Measurements from ENCODE around the gene USP21.

The USP21 gene

DNA sequence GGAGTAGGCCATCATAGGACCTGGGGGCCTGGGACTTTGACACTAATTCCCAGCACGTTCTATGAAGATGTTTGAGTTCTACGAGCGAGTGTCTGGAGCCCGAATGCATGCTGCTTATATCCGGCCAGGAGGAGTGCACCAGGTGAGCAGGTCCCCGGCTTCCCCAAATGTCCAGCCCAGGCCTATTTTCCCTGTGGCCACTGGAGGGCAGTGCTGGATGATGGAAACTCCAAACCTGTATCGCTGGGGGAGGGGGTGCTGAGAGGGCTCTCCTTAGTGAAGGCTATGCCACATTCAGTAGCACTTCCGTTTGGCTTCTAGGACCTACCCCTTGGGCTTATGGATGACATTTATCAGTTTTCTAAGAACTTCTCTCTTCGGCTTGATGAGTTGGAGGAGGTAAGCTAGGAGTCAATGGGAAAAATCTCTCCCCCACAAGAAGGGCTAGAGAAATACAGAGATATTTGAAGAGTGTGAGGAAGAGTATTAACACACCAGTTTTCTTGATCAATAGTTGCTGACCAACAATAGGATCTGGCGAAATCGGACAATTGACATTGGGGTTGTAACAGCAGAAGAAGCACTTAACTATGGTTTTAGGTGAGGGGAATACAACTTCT lies 50.6 kb downstream of the USP21 start:
- DNase-seq (ENCODE audit: low spot score) = peak; percentile 73
- TF ChIP-seq, protein P1, sequence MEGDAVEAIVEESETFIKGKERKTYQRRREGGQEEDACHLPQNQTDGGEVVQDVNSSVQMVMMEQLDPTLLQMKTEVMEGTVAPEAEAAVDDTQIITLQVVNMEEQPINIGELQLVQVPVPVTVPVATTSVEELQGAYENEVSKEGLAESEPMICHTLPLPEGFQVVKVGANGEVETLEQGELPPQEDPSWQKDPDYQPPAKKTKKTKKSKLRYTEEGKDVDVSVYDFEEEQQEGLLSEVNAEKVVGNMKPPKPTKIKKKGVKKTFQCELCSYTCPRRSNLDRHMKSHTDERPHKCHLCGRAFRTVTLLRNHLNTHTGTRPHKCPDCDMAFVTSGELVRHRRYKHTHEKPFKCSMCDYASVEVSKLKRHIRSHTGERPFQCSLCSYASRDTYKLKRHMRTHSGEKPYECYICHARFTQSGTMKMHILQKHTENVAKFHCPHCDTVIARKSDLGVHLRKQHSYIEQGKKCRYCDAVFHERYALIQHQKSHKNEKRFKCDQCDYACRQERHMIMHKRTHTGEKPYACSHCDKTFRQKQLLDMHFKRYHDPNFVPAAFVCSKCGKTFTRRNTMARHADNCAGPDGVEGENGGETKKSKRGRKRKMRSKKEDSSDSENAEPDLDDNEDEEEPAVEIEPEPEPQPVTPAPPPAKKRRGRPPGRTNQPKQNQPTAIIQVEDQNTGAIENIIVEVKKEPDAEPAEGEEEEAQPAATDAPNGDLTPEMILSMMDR (IDR thresholded peaks at IDR 0.05; ENCODE audit: extremely low read depth, missing control alignments) = peak; percentile 80

- DNase-seq (ENCODE audit: low spot score) = no peak
- TF ChIP-seq, protein P1 (IDR thresholded peaks at IDR 0.05; ENCODE audit: extremely low read depth, missing control alignments) = no peak
Observed at GRCh38 chr1:161214369-161214768, 55.1 kb downstream of the USP21 start.

DNA sequence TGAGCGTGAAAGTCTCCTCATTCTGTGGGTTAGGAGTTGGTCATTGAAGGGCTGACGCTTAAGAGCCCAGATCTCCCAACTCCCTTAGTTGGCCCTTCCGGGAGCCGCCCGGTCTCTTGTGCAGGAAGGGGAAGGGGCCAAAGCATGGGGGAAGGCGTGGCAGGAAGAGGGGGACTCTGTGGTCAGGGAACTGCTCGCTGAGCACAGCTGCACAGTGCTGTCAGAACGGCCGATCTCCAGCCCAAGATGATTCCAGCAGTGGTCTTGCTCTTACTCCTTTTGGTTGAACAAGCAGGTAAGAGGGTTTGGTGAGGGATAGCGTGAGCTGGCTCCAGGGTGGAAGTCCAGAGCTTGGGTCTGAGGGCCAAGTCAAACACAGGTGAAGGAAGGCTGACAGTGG lies 55.8 kb downstream of the USP21 start, which contains the start of gene FCER1G:
TSS of gene FCER1G (plus strand) at position 220 of the 400 bp plus-strand sequence. CDS start at position 247, 27 bp downstream.
- TF ChIP-seq, protein P1 (IDR thresholded peaks at IDR 0.05; ENCODE audit: extremely low read depth, missing control alignments) = no peak
- no peak for DNase-seq (ENCODE audit: low spot score)
